HCT116 (cell line): ENCODE results near the gene MIGA1. TPM values are rescaled to one million over a fixed set of nuclear protein-coding genes. Genes with fewer than 3 reads are reported as not detected.
"Not testable (repeated sequence)": the region's sequence is repeated elsewhere in the genome, so short reads cannot be mapped to it uniquely, and the experiment has no call there.

Source experiments
- ATAC-seq: fragments of 200-7000 bp; cut with Tn5 transposase; 2 replicates; pipeline ENCODE4 v1.9.1; 2020; ENCODE audit warnings: mild to moderate bottlenecking, moderate library complexity
- BruUV-seq: library from RNA; stranded (reverse); fragments of 400-500 nt; replicated peaks from 2 replicates; lab custom pipeline; 2021; lab: Mats Ljungman, UMichigan
- CTCF ChIA-PET: fragments of 300-600 bp; sonication (Branson Sonifier 250); formaldehyde crosslinking; loops from one replicate; lab custom pipeline; 2021; ENCODE audit warnings: antibody characterized with exemption; lab: Charles Lee
- POLR2A ChIA-PET: fragments of 300-600, 350-600 bp; sonication (Branson Sonifier 250); formaldehyde crosslinking; loops from one replicate; lab custom pipeline; 2021; ENCODE audit warnings: antibody characterized with exemption; lab: Charles Lee
- RAD21 ChIA-PET, 2 experiments: fragments of 300-600 bp; sonication (Branson Sonifier 250); formaldehyde crosslinking; loops; one replicate each; lab custom pipeline; 2023; ENCODE audit warnings: low total read pairs in 2 of 2; ENCODE audit not compliant: uncharacterized antibody in 2 of 2, unreplicated experiment in 2 of 2, low non-redundant PET in 1 of 2; lab: Charles Lee
- DNase-seq: peaks from one replicate; pipeline ENCODE4 v3.0.0-alpha.2; 2010; ENCODE audit warnings: low read depth, low spot score
- H2AFZ ChIP-seq: fragments of 200-600 bp; shearing (Covaris generic), sonication (generic); 2 replicates; pipeline ENCODE4 v1.6.1; 2017; ENCODE audit warnings: low read depth, mixed run types, mixed read lengths, antibody characterized with exemption, low read length; ENCODE audit not compliant: poor library complexity, severe bottlenecking
- H3K27ac ChIP-seq: 2 replicates; pipeline ENCODE4 v1.5.1; 2012; ENCODE audit warnings: low read depth, low read length
- H3K27me3 ChIP-seq: fragments of 200-600 bp; sonication (generic); 2 replicates; pipeline ENCODE4 v1.6.1; 2016; ENCODE audit warnings: mixed run types, low read length, mixed read lengths; ENCODE audit not compliant: insufficient read depth
- H3K36me3 ChIP-seq, 2 experiments: fragments of 200-500 bp in 1 of 2; fragments of 200-600 bp in 1 of 2; sonication (Bioruptor generic) in 1 of 2; sonication (generic) in 1 of 2; 2 replicates each; pipeline versions ENCODE4 v1.5.1 to v1.6.1; 2014 to 2016; ENCODE audit warnings: low read length in 2 of 2, inconsistent platforms in 1 of 2, mixed read lengths in 1 of 2, mixed run types in 1 of 2; ENCODE audit not compliant: insufficient read depth in 2 of 2, control insufficient read depth in 1 of 2
- H3K4me1 ChIP-seq, 2 experiments: fragments of 200-600 bp in 1 of 2; sonication (generic) in 1 of 2; 2 replicates each; pipeline versions ENCODE4 v1.5.1 to v1.6.1; 2012 to 2017; ENCODE audit warnings: low read length in 2 of 2, inconsistent platforms in 1 of 2, mild to moderate bottlenecking in 1 of 2, mixed read lengths in 1 of 2, mixed run types in 1 of 2, moderate library complexity in 1 of 2; ENCODE audit not compliant: insufficient read depth in 2 of 2, control insufficient read depth in 1 of 2
- H3K4me2 ChIP-seq: fragments of 200-600 bp; sonication (generic); 2 replicates; pipeline ENCODE4 v1.6.1; 2017; ENCODE audit warnings: mixed run types, low read length, mixed read lengths
- H3K4me3 ChIP-seq, 2 experiments: fragments of 200-600 bp in 1 of 2; sonication (generic) in 1 of 2; replicated peaks in 1 of 2; 2 replicates each; pipeline ENCODE4 v1.5.1; 2011 to 2016; ENCODE audit warnings: low read length in 2 of 2, control low read depth in 1 of 2, low read depth in 1 of 2, mild to moderate bottlenecking in 1 of 2, mixed read lengths in 1 of 2, mixed run types in 1 of 2
- H3K79me2 ChIP-seq: fragments of 200-600 bp; sonication (generic); 2 replicates; pipeline ENCODE4 v1.6.1; 2017; ENCODE audit warnings: mild to moderate bottlenecking, mixed run types, low read length, moderate library complexity, mixed read lengths; ENCODE audit not compliant: insufficient read depth
- H3K9ac ChIP-seq: fragments of 200-600 bp; sonication (generic); 2 replicates; pipeline ENCODE4 v1.6.1; 2016; ENCODE audit warnings: low read length, mixed read lengths
- H3K9me2 ChIP-seq: fragments of 200-600 bp; sonication (generic), shearing (Covaris generic); 2 replicates; pipeline ENCODE4 v1.6.1; 2017; ENCODE audit warnings: mixed run types, mild to moderate bottlenecking, moderate library complexity; ENCODE audit not compliant: insufficient read depth
- H3K9me3 ChIP-seq, 2 experiments: fragments of 200-500 bp in 1 of 2; fragments of 200-600 bp in 1 of 2; sonication (Bioruptor generic) in 1 of 2; sonication (generic) in 1 of 2; 2 replicates each; pipeline ENCODE4 v1.6.1; 2014 to 2017; ENCODE audit warnings: low read length in 2 of 2, mixed read lengths in 2 of 2, inconsistent platforms in 1 of 2, low read depth in 1 of 2, mild to moderate bottlenecking in 1 of 2, mixed run types in 1 of 2, moderate library complexity in 1 of 2; ENCODE audit not compliant: control insufficient read depth in 1 of 2, insufficient read depth in 1 of 2
- H4K20me1 ChIP-seq: fragments of 200-600 bp; sonication (generic), shearing (Covaris generic); 2 replicates; pipeline ENCODE4 v1.6.1; 2017; ENCODE audit warnings: mixed run types, mild to moderate bottlenecking, moderate library complexity; ENCODE audit not compliant: insufficient read depth
- EGR1 ChIP-seq: IDR thresholded peaks from 2 replicates; pipeline ENCODE4 v1.6.1; 2012; ENCODE audit warnings: low read depth
- EZH2phosphoT487 ChIP-seq: fragments of 200-600 bp; IDR thresholded peaks from 2 replicates; pipeline ENCODE4 v1.6.1; 2018; ENCODE audit warnings: antibody characterized with exemption, borderline replicate concordance
- POLR2A ChIP-seq: IDR thresholded peaks from 2 replicates; pipeline ENCODE4 v1.7.0; 2011; ENCODE audit warnings: borderline replicate concordance; ENCODE audit not compliant: insufficient read depth, insufficient read length; ENCODE audit errors: extremely low read depth
- RAD21 ChIP-seq: IDR thresholded peaks from 2 replicates; pipeline ENCODE4 v1.6.1; 2012; ENCODE audit warnings: low read depth, mild to moderate bottlenecking
- REST ChIP-seq: IDR thresholded peaks from 2 replicates; pipeline ENCODE4 v1.6.1; 2012; ENCODE audit warnings: low read depth
- SIN3A ChIP-seq: IDR thresholded peaks from 2 replicates; pipeline ENCODE4 v1.6.1; 2012; ENCODE audit warnings: low read depth
- SRF ChIP-seq: IDR thresholded peaks from 2 replicates; pipeline ENCODE4 v1.6.1; 2012; ENCODE audit warnings: low read depth
- YY1 ChIP-seq: IDR thresholded peaks from 2 replicates; pipeline ENCODE4 v1.6.1; 2011; ENCODE audit warnings: low read length, low read depth, moderate library complexity, mild to moderate bottlenecking; ENCODE audit not compliant: insufficient replicate concordance; ENCODE audit errors: extremely low read depth
- ZBTB33 ChIP-seq: IDR thresholded peaks from 2 replicates; pipeline ENCODE4 v1.6.1; 2011; ENCODE audit warnings: mild to moderate bottlenecking, low read length, moderate library complexity; ENCODE audit not compliant: insufficient replicate concordance; ENCODE audit errors: extremely low read depth
- intact Hi-C: fragments of 100-400 bp; cut with micrococcal nuclease; formaldehyde crosslinking; loops from 2 replicates; pipeline ENCODE4 v1.10.0; 2022
- total RNA-seq: library from RNA; stranded (reverse); gene quantifications from one replicate; pipeline ENCODE4 v1.2.1, GENCODE V29; 2021; ENCODE audit not compliant: unreplicated experiment

The MIGA1 gene
- total RNA-seq, 1 experiment from 2014 or later = 9.6 TPM

- no peak for TF ChIP-seq SIN3A
Measured at GRCh38 chr1:77825131-77825709, 45.8 kb downstream of the MIGA1 start (continued).

- POLR2A ChIA-PET, H3K9me3 ChIP-seq, RAD21 ChIA-PET, ATAC-seq, H3K79me2 ChIP-seq, H3K9me2 ChIP-seq, H2AFZ ChIP-seq, BruUV-seq, H3K36me3 ChIP-seq, H3K4me2 ChIP-seq, H4K20me1 ChIP-seq, H3K27ac ChIP-seq, H3K27me3 ChIP-seq, intact Hi-C loops, DNase-seq, H3K4me3 ChIP-seq, H3K9ac ChIP-seq: not testable (repeated sequence)
- H3K4me1 ChIP-seq = peaks cover 13 to 22% of the 10 kb centered on the region in 2 experiments
- CTCF ChIA-PET = interaction anchor here (2.4 kb wide), 1 partner anchor 288 kb away, joined by 5 read pairs; no protein-coding TSS in a partner anchor
Measured at GRCh38 chr1:77826851-77827250, 47.4 kb downstream of the MIGA1 start.

GRCh38 chr1:77828098-77828497 lies 48.6 kb downstream of the MIGA1 start:
- ChIA-PET RAD21 (no interaction called here), CTCF (interaction anchor here (2.4 kb wide), 1 partner anchor 286 kb away, joined by 5 read pairs; no protein-coding TSS in a partner anchor), POLR2A (no interaction called here)
- Histone ChIP-seq H3K4me2 (no peak overlapping the region), H3K4me3 (no peak overlapping the region), H3K36me3 (no peaks in the 10 kb centered on the region), H3K9me2 (no peaks in the 10 kb centered on the region), H3K79me2 (no peaks in the 10 kb centered on the region), H3K9ac (no peak overlapping the region), H3K9me3 (no peaks in the 10 kb centered on the region), H4K20me1 (no peaks in the 10 kb centered on the region), H3K27me3 (no peaks in the 10 kb centered on the region), H3K4me1 (peaks cover 13 to 22% of the 10 kb centered on the region in 2 experiments), H2AFZ (no peak overlapping the region), H3K27ac (no peak overlapping the region)
- intact Hi-C loops = no loop called here
- ATAC-seq (no peak), DNase-seq (no peak)
- no peak for TF ChIP-seq ZBTB33
- TF ChIP-seq REST = no peak
- no peak for TF ChIP-seq SRF
- no peak for TF ChIP-seq EZH2phosphoT487
- TF ChIP-seq POLR2A = no peak
- no peak for TF ChIP-seq EGR1
- TF ChIP-seq YY1 = no peak
- no peak for TF ChIP-seq RAD21
- BruUV-seq = no TSS peak
